GM23338 (cell line): ENCODE data around the gene RBM28. TPM values are rescaled to one million over a fixed set of nuclear protein-coding genes. Genes with fewer than 3 reads are reported as not detected.

ENCODE experiments used
- ATAC-seq: fragments of 200-7000 bp; cut with Tn5 transposase; 3 replicates; pipeline ENCODE4 v1.9.1; 2020
- DNase-seq: peaks from one replicate; pipeline ENCODE4 v3.0.0-alpha.2; 2015; ENCODE audit warnings: low spot score
- H2AFZ ChIP-seq: fragments of 200-600 bp; sonication (generic); 2 replicates; pipeline ENCODE4 v1.8.0; 2016; ENCODE audit warnings: antibody characterized with exemption, mild to moderate bottlenecking, moderate library complexity
- H3F3A ChIP-seq: fragments of 200-600 bp; sonication (generic); replicated peaks from 2 replicates; pipeline ENCODE4 v1.8.0; 2017; ENCODE audit warnings: antibody characterized with exemption, mixed run types, low read depth
- H3K27ac ChIP-seq: fragments of 200-600 bp; sonication (generic); 2 replicates; pipeline ENCODE4 v1.6.1; 2016; ENCODE audit warnings: low read depth
- H3K27me3 ChIP-seq: fragments of 200-600 bp; sonication (generic); 2 replicates; pipeline ENCODE4 v1.8.0; 2016; ENCODE audit warnings: mild to moderate bottlenecking, mixed run types, moderate library complexity; ENCODE audit not compliant: insufficient read depth
- H3K36me3 ChIP-seq: fragments of 200-600 bp; sonication (generic); 2 replicates; pipeline ENCODE4 v1.8.0; 2016; ENCODE audit warnings: mild to moderate bottlenecking; ENCODE audit not compliant: insufficient read depth
- H3K4me1 ChIP-seq: fragments of 200-600 bp; sonication (generic); 2 replicates; pipeline ENCODE4 v1.8.0; 2016; ENCODE audit warnings: mild to moderate bottlenecking, moderate library complexity; ENCODE audit not compliant: insufficient read depth
- H3K4me2 ChIP-seq: fragments of 200-600 bp; sonication (generic); 2 replicates; pipeline ENCODE4 v1.7.1; 2017; ENCODE audit warnings: mixed run types
- H3K4me3 ChIP-seq: fragments of 200-600 bp; sonication (generic); 2 replicates; pipeline ENCODE4 v1.6.1; 2016; ENCODE audit warnings: mixed run types
- H3K79me2 ChIP-seq: fragments of 200-600 bp; sonication (generic); replicated peaks from 2 replicates; pipeline ENCODE4 v1.8.0; 2017; ENCODE audit warnings: mild to moderate bottlenecking; ENCODE audit not compliant: insufficient read depth
- H3K9me2 ChIP-seq: fragments of 200-600 bp; sonication (generic); 2 replicates; pipeline ENCODE4 v1.8.0; 2017; ENCODE audit not compliant: insufficient read depth
- H4K20me1 ChIP-seq: fragments of 200-600 bp; sonication (generic); replicated peaks from 2 replicates; pipeline ENCODE4 v1.8.0; 2017; ENCODE audit warnings: mild to moderate bottlenecking; ENCODE audit not compliant: insufficient read depth
- H3K27ac Mint-ChIP-seq: 2 replicates; pipeline ENCODE4 v1.8.0; 2020; ENCODE audit warnings: inconsistent platforms, mild to moderate bottlenecking, moderate library complexity, mixed read lengths
- H3K27me3 Mint-ChIP-seq: 3 replicates; pipeline ENCODE4 v1.8.0; 2022; ENCODE audit warnings: low read depth, mild to moderate bottlenecking, moderate library complexity, mixed read lengths, inconsistent platforms; ENCODE audit not compliant: insufficient read depth, poor library complexity
- H3K36me3 Mint-ChIP-seq: 3 replicates; pipeline ENCODE4 v1.8.0; 2021; ENCODE audit warnings: low read depth, mild to moderate bottlenecking, inconsistent platforms, moderate library complexity, mixed read lengths
- H3K4me1 Mint-ChIP-seq: 3 replicates; pipeline ENCODE4 v1.8.0; 2020; ENCODE audit warnings: mild to moderate bottlenecking, inconsistent platforms, mixed read lengths
- H3K4me3 Mint-ChIP-seq: 3 replicates; pipeline ENCODE4 v1.8.0; 2021; ENCODE audit warnings: moderate library complexity, mild to moderate bottlenecking, inconsistent platforms, mixed read lengths
- H3K9me3 Mint-ChIP-seq: 3 replicates; pipeline ENCODE4 v1.8.0; 2020; ENCODE audit warnings: moderate library complexity, mild to moderate bottlenecking, inconsistent platforms, mixed read lengths
- JUNB ChIP-seq: IDR thresholded peaks from one replicate; pipeline ENCODE4 v1.6.1; 2016; ENCODE audit warnings: antibody characterized with exemption; ENCODE audit not compliant: unreplicated experiment
- NANOG ChIP-seq: IDR thresholded peaks from 2 replicates; pipeline ENCODE4 v1.6.1; 2016; ENCODE audit warnings: antibody characterized with exemption, borderline replicate concordance
- POLR2AphosphoS5 ChIP-seq: IDR thresholded peaks from 2 replicates; pipeline ENCODE4 v1.6.1; 2016; ENCODE audit warnings: antibody characterized with exemption, low read depth
- polyA plus RNA-seq: library from polyadenylated mRNA; unstranded; fragments of >200 nt; fragmentation: Nextera tagmentation; extraction: Ambion mirVana; gene quantifications from 2 replicates; pipeline ENCODE4 v1.2.1, GENCODE V29; 2016
- total RNA-seq: library from RNA; depleted of rRNA; stranded (reverse); fragments of >200 nt; shearing (Covaris generic); gene quantifications from 2 replicates; pipeline ENCODE4 v1.2.3, GENCODE V29; 2014
- TF ChIP-seq, protein P1 (sequence below): IDR thresholded peaks from 2 replicates; pipeline ENCODE4 v1.6.1; 2016; ENCODE audit warnings: antibody characterized with exemption
- TF ChIP-seq, protein P2 (sequence below): fragments of 250-450 bp; sonication (Bioruptor Pico); IDR thresholded peaks from 2 replicates; pipeline ENCODE4 v1.5.0; 2020; ENCODE audit warnings: mild to moderate bottlenecking, moderate library complexity

The RBM28 gene
- total and polyA plus RNA-seq, 2 experiments from 2014 or later: 24.3 to 87.5 TPM

DNA sequence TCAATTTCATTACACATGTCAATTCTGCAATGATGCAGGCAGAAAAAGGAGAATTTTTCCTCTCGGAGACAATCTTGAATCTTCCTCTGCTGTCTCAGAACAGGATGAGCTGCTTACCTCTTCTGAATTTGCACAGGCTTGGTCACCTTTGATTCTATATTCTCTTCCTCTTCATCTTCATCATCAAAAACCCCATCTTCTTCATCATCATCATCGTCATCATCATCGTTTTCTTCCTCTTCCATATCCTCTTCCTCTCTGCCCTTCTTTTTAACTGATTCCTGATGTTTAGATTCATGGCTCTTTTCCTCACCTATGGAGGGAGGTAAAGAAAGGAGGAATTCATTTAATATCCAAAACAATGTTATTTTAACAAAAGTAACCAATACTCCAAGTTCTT is 8.0 kb downstream of the RBM28 start:
- H3K27me3 Mint-ChIP-seq: peaks cover 7% of the 10 kb centered on the region
- Histone ChIP-seq H3K27ac (no peak overlapping the region), H3K4me1 (no peaks in the 10 kb centered on the region), H3K36me3 (peaks cover 59% of the 10 kb centered on the region), H3F3A (no peaks in the 10 kb centered on the region), H4K20me1 (no peaks in the 10 kb centered on the region; the same call in none of the 2 replicates), H3K9me2 (no peaks in the 10 kb centered on the region), H3K27me3 (no peaks in the 10 kb centered on the region), H3K79me2 (peaks cover 11% of the 10 kb centered on the region), H2AFZ (no peak overlapping the region), H3K4me2 (no peak overlapping the region), H3K4me3 (no peak overlapping the region)
- no peak overlapping the region for H3K27ac Mint-ChIP-seq
- H3K9me3 Mint-ChIP-seq: no peaks in the 10 kb centered on the region
- ATAC-seq (no peak), DNase-seq (no peak)
- peaks cover 77% of the 10 kb centered on the region for H3K36me3 Mint-ChIP-seq
- TF ChIP-seq, protein P1, sequence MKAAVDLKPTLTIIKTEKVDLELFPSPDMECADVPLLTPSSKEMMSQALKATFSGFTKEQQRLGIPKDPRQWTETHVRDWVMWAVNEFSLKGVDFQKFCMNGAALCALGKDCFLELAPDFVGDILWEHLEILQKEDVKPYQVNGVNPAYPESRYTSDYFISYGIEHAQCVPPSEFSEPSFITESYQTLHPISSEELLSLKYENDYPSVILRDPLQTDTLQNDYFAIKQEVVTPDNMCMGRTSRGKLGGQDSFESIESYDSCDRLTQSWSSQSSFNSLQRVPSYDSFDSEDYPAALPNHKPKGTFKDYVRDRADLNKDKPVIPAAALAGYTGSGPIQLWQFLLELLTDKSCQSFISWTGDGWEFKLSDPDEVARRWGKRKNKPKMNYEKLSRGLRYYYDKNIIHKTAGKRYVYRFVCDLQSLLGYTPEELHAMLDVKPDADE: no peak
- TF ChIP-seq JUNB (no peak), NANOG (no peak)
- H3K4me1 Mint-ChIP-seq: no peaks in the 10 kb centered on the region
- H3K4me3 Mint-ChIP-seq: no peak overlapping the region

DNA sequence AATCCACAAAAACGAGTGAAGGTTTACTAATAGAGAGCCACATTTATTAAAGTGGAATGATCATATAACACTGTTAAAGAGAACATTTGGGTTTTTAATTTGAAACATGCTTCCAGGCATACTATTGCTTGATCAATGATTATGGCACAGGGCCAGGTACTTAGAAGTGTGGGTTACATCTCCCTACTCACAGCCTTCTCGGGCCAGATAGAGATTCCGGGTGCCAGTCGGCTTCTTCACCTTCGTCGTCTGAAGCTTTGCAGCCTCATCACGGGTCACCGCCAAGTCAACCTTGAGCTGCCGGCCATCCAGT is 19.4 kb downstream of the RBM28 start:
- ATAC-seq (no peak), DNase-seq (no peak)
- Histone ChIP-seq H3K36me3 (peaks cover 65% of the 10 kb centered on the region), H3K9me2 (no peaks in the 10 kb centered on the region), H3K4me1 (no peaks in the 10 kb centered on the region), H2AFZ (no peak overlapping the region), H3K79me2 (no peaks in the 10 kb centered on the region), H3F3A (0 out of 2 replicates have a peak, but pooled peaks cover 10% of the 10 kb centered on the region), H3K4me2 (no peak overlapping the region), H3K4me3 (no peak overlapping the region), H3K27ac (no peak overlapping the region), H4K20me1 (peaks cover 8% of the 10 kb centered on the region), H3K27me3 (no peaks in the 10 kb centered on the region)
- Mint-ChIP-seq H3K4me3 (no peak overlapping the region), H3K4me1 (no peaks in the 10 kb centered on the region), H3K36me3 (peaks cover 82% of the 10 kb centered on the region), H3K9me3 (no peaks in the 10 kb centered on the region), H3K27ac (no peak overlapping the region), H3K27me3 (no peaks in the 10 kb centered on the region)
- TF ChIP-seq, protein P2, sequence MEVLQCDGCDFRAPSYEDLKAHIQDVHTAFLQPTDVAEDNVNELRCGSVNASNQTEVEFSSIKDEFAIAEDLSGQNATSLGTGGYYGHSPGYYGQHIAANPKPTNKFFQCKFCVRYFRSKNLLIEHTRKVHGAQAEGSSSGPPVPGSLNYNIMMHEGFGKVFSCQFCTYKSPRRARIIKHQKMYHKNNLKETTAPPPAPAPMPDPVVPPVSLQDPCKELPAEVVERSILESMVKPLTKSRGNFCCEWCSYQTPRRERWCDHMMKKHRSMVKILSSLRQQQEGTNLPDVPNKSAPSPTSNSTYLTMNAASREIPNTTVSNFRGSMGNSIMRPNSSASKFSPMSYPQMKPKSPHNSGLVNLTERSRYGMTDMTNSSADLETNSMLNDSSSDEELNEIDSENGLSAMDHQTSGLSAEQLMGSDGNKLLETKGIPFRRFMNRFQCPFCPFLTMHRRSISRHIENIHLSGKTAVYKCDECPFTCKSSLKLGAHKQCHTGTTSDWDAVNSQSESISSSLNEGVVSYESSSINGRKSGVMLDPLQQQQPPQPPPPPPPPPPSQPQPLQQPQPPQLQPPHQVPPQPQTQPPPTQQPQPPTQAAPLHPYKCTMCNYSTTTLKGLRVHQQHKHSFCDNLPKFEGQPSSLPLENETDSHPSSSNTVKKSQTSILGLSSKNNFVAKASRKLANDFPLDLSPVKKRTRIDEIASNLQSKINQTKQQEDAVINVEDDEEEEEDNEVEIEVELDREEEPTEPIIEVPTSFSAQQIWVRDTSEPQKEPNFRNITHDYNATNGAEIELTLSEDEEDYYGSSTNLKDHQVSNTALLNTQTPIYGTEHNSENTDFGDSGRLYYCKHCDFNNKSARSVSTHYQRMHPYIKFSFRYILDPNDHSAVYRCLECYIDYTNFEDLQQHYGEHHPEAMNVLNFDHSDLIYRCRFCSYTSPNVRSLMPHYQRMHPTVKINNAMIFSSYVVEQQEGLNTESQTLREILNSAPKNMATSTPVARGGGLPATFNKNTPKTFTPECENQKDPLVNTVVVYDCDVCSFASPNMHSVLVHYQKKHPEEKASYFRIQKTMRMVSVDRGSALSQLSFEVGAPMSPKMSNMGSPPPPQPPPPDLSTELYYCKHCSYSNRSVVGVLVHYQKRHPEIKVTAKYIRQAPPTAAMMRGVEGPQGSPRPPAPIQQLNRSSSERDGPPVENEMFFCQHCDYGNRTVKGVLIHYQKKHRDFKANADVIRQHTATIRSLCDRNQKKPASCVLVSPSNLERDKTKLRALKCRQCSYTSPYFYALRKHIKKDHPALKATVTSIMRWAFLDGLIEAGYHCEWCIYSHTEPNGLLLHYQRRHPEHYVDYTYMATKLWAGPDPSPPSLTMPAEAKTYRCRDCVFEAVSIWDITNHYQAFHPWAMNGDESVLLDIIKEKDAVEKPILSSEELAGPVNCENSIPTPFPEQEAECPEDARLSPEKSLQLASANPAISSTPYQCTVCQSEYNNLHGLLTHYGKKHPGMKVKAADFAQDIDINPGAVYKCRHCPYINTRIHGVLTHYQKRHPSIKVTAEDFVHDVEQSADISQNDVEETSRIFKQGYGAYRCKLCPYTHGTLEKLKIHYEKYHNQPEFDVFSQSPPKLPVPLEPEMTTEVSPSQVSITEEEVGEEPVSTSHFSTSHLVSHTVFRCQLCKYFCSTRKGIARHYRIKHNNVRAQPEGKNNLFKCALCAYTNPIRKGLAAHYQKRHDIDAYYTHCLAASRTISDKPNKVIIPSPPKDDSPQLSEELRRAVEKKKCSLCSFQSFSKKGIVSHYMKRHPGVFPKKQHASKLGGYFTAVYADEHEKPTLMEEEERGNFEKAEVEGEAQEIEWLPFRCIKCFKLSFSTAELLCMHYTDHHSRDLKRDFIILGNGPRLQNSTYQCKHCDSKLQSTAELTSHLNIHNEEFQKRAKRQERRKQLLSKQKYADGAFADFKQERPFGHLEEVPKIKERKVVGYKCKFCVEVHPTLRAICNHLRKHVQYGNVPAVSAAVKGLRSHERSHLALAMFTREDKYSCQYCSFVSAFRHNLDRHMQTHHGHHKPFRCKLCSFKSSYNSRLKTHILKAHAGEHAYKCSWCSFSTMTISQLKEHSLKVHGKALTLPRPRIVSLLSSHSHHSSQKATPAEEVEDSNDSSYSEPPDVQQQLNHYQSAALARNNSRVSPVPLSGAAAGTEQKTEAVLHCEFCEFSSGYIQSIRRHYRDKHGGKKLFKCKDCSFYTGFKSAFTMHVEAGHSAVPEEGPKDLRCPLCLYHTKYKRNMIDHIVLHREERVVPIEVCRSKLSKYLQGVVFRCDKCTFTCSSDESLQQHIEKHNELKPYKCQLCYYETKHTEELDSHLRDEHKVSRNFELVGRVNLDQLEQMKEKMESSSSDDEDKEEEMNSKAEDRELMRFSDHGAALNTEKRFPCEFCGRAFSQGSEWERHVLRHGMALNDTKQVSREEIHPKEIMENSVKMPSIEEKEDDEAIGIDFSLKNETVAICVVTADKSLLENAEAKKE (CRISPR knock-in tag): no peak
- no peak for TF ChIP-seq POLR2AphosphoS5
